Epithelial cell of proximal tubule (primary cell): ENCODE measurements around the gene PCDHA6. TPM values are rescaled to one million over a fixed set of nuclear protein-coding genes. Genes with fewer than 3 reads are reported as not detected.
A peak's percentile ranks its signal among the peaks of the same experiment; 100 is the strongest.
"Not testable (repeated sequence)": the region's sequence is repeated elsewhere in the genome, so short reads cannot be mapped to it uniquely, and the experiment has no call there.

ENCODE experiments used
- DNase-seq: peaks from one replicate; pipeline ENCODE4 v3.0.0-alpha.2; 2011; ENCODE audit warnings: low read depth
- H3K4me3 ChIP-seq: 2 replicates; pipeline ENCODE4 v1.5.1; 2011; ENCODE audit warnings: low read depth, mild to moderate bottlenecking, low read length
- total RNA-seq: library from RNA; depleted of rRNA; stranded (reverse); fragments of >200 nt; gene quantifications from 2 replicates; pipeline ENCODE4 v1.2.3, GENCODE V29; 2015
- TF ChIP-seq, protein P1 (sequence below): conservative IDR thresholded peaks from 2 replicates; pipeline ENCODE4 v1.5.1; 2012; ENCODE audit warnings: low read depth, mild to moderate bottlenecking, low read length

The PCDHA6 gene
- total RNA-seq, 1 donor from 2014 or later: not detected

DNA sequence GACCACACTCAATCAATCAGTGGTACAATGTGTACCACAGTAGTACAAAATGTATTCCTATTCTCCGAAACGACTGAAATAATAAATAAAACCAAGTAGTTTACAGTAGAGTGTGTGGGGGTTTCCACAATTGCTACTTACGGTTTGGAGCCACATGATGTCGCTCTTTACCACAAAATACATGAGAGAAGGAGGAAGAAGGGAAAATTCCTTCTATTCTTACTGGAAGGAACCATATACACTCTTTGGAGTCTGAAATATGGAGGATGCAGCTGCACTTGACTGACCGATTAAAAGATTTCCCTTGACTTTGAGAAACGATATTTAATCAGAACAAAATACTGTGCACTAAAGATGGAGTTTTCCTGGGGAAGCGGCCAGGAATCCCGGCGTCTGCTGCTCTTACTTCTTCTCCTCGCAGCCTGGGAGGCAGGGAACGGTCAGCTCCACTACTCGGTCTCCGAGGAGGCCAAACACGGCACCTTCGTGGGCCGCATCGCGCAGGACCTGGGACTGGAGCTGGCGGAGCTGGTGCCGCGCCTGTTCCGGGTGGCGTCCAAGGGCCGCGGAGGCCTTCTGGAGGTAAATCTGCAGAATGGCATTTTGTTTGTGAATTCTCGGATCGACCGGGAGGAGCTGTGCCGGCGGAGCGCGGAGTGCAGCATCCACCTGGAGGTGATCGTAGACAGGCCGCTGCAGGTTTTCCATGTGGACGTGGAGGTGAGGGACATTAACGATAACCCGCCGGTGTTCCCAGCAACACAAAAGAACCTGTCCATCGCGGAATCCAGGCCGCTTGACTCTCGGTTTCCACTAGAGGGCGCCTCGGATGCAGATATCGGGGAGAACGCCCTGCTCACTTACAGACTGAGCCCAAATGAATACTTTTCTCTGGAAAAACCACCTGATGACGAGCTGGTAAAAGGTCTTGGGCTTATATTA lies 20.7 kb upstream of the PCDHA6 start, which contains the start of gene PCDHA4:
Gene PCDHA4, plus strand, starts transcription at position 235 of the 942 bp plus-strand sequence.
- peak within 1 kb of the TSS; percentile 52 for H3K4me3 ChIP-seq
- no peak for DNase-seq
- TF ChIP-seq, protein P1, sequence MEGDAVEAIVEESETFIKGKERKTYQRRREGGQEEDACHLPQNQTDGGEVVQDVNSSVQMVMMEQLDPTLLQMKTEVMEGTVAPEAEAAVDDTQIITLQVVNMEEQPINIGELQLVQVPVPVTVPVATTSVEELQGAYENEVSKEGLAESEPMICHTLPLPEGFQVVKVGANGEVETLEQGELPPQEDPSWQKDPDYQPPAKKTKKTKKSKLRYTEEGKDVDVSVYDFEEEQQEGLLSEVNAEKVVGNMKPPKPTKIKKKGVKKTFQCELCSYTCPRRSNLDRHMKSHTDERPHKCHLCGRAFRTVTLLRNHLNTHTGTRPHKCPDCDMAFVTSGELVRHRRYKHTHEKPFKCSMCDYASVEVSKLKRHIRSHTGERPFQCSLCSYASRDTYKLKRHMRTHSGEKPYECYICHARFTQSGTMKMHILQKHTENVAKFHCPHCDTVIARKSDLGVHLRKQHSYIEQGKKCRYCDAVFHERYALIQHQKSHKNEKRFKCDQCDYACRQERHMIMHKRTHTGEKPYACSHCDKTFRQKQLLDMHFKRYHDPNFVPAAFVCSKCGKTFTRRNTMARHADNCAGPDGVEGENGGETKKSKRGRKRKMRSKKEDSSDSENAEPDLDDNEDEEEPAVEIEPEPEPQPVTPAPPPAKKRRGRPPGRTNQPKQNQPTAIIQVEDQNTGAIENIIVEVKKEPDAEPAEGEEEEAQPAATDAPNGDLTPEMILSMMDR: peak; percentile 59

DNA sequence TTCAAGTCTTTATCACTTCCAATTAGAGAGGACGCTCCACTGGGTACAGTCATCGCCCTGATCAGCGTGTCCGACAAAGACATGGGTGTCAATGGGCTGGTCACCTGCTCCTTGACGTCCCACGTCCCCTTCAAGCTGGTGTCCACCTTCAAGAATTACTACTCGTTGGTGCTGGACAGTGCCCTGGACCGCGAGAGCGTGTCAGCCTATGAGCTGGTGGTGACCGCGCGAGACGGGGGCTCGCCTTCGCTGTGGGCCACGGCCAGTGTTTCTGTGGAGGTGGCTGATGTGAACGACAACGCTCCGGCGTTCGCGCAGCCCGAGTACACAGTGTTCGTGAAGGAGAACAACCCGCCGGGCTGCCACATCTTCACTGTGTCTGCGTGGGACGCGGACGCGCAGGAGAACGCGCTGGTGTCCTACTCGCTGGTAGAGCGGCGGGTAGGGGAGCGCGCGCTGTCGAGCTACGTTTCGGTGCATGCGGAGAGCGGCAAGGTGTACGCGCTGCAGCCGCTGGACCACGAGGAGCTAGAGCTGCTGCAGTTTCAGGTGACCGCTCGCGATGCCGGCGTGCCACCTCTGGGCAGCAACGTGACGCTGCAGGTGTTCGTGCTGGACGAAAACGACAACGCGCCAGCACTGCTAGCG lies 19.4 kb upstream of the PCDHA6 start:
- DNase-seq: not testable (repeated sequence)

DNA sequence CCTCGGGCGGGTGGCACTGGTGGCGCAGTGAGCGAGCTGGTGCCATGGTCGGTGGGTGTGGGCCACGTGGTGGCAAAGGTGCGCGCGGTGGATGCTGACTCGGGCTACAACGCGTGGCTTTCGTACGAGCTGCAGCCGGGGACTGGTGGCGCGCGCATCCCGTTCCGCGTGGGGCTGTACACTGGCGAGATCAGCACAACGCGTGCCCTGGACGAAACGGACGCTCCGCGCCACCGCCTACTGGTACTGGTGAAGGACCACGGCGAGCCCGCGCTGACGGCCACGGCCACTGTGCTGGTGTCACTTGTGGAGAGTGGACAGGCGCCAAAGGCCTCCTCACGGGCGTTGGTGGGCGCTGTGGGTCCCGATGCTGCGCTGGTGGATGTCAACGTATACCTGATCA lies 18.9 kb upstream of the PCDHA6 start:
- TF ChIP-seq, protein P1: no peak
- H3K4me3 ChIP-seq: no peak overlapping the region
- DNase-seq: no peak

More for the DNA sequence above, 19.4 kb upstream of the PCDHA6 start:
- not testable (repeated sequence) for H3K4me3 ChIP-seq

DNA sequence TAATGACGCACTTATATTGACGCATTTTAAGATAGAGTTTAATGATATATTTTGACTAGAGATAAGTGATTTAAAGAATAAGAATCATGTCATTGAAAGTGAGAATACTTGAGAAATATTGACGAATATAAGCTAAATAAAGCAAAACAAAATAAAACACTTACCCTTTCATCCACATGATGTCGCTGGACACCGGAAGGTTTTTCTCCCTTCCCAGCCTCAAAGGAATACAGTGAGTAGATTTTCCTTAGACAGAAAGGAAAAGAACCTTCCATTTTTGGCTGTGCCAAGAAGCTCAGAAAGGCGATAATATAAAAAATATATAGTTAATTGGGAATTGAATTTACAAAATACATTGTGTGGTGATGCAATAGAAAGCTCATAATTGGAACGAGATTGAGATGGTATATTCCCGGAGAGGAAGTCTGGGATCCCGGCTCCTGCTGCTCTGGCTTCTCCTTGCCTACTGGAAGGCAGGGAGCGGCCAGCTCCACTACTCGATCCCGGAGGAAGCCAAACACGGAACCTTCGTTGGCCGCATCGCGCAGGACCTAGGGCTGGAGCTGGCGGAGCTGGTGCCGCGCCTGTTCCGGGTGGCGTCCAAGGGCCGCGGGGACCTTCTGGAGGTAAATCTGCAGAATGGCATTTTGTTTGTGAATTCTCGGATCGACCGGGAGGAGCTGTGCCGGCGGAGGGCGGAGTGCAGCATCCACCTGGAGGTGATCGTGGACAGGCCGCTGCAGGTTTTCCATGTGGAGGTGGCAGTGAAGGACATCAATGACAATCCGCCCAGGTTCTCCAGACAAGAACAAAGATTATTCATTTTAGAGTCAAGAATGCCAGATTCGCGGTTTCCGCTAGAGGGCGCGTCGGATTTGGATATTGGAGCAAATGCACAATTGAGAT lies 6.1 kb upstream of the PCDHA6 start, which contains the start of gene PCDHA5:
Gene PCDHA5, plus strand, starts transcription at position 239 of the 906 bp plus-strand sequence.
- TF ChIP-seq, protein P1: peak; percentile 53
- DNase-seq: no peak
- peak within 1 kb of the TSS; percentile 21 for H3K4me3 ChIP-seq

DNA sequence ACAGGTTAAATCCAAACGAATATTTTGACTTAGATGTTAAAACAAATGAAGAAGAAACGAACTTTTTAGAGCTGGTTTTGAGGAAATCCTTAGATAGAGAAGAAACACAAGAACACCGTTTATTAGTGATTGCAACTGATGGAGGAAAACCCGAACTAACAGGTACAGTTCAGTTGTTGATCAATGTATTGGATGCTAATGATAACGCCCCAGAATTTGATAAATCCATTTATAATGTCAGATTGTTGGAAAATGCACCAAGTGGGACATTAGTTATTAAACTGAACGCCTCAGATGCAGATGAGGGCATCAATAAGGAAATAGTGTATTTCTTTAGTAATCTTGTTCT lies 5.5 kb upstream of the PCDHA6 start:
- H3K4me3 ChIP-seq: no peak overlapping the region
- TF ChIP-seq, protein P1: no peak
- no peak for DNase-seq

DNA sequence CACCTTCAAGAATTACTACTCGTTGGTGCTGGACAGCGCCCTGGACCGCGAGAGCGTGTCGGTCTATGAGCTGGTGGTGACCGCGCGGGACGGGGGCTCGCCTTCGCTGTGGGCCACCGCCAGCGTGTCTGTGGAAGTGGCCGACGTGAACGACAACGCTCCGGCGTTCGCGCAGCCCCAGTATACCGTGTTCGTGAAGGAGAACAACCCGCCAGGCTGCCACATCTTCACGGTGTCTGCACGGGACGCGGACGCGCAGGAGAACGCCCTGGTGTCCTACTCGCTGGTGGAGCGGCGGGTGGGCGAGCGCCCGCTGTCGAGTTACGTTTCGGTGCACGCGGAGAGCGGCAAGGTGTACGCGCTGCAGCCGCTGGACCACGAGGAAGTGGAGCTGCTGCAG lies 4.8 kb upstream of the PCDHA6 start:
- DNase-seq, H3K4me3 ChIP-seq: not testable (repeated sequence)

DNA sequence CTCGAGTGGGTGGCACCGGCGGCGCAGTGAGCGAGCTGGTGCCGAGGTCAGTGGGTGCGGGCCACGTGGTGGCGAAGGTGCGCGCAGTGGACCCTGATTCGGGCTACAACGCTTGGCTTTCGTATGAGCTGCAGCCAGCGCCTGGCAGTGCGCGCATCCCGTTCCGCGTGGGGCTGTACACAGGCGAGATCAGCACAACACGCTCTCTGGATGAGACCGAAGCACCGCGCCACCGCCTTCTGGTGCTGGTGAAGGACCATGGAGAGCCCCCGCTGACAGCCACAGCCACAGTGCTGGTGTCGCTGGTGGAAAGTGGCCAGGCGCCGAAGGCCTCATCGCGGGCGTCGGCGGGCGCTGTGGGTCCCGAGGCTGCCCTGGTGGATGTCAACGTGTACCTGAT lies 4.3 kb upstream of the PCDHA6 start:
- DNase-seq: no peak
- TF ChIP-seq, protein P1: no peak
- no peak overlapping the region for H3K4me3 ChIP-seq
